ENCODE data around the gene SRPK2. TPM values are rescaled to one million over a fixed set of nuclear protein-coding genes. Genes with fewer than 3 reads are reported as not detected.
A peak's percentile ranks its signal among the peaks of the same experiment; 100 is the strongest.
"Not testable (repeated sequence)": the region's sequence is repeated elsewhere in the genome, so short reads cannot be mapped to it uniquely, and the experiment has no call there.

SRPK2 gene
- total RNA-seq, 1 experiment from 2014 or later, result 69.7 TPM

GRCh38 chr7:105205592-105206237, 183.0 kb downstream of the SRPK2 start:
- H3K4me1 ChIP-seq, result peaks cover 16% of the 10 kb centered on the region
- no peaks in the 10 kb centered on the region for H3K27me3 ChIP-seq
- H3K27ac ChIP-seq, result no peak overlapping the region
- H3K36me3 ChIP-seq, result no peaks in the 10 kb centered on the region
- H3K4me3 ChIP-seq, result no peak overlapping the region
- no peak for DNase-seq
- no peaks in the 10 kb centered on the region for H3K9me3 ChIP-seq (replicated peaks)

- H3K4me3 ChIP-seq, result no peak overlapping the region
- H3K36me3 ChIP-seq, result no peaks in the 10 kb centered on the region; the same call in 1 of the 2 replicates
- H3K27ac ChIP-seq, result no peak overlapping the region
- H3K4me1 ChIP-seq, result peaks cover 16% of the 10 kb centered on the region
- no peak for DNase-seq
- H3K9me3 ChIP-seq (replicated peaks), result no peaks in the 10 kb centered on the region
- no peaks in the 10 kb centered on the region for H3K27me3 ChIP-seq
Observed at GRCh38 chr7:105204953-105205352, 183.8 kb downstream of the SRPK2 start.

- Histone ChIP-seq H3K9me3 (replicated peaks) (no peaks in the 10 kb centered on the region), H3K27ac (no peak overlapping the region)
Observed at GRCh38 chr7:105204520-105204919, 184.2 kb downstream of the SRPK2 start.

GRCh38 chr7:105202616-105203015, 186.1 kb downstream of the SRPK2 start:
- peak in 1 of 2 experiments; percentile 45 for DNase-seq
- H3K27me3 ChIP-seq, result no peaks in the 10 kb centered on the region
- peak overlapping the region; percentile 0; the same call in 1 of the 2 replicates for H3K27ac ChIP-seq
- no peak overlapping the region for H3K4me3 ChIP-seq
- H3K9me3 ChIP-seq (replicated peaks), result no peaks in the 10 kb centered on the region
- no peaks in the 10 kb centered on the region; the same call in 1 of the 2 replicates for H3K36me3 ChIP-seq
- peaks cover 22% of the 10 kb centered on the region for H3K4me1 ChIP-seq

More at GRCh38 chr7:105204520-105204919, 184.2 kb downstream of the SRPK2 start:
- Histone ChIP-seq H3K4me1 (peaks cover 15% of the 10 kb centered on the region), H3K27me3 (no peaks in the 10 kb centered on the region), H3K36me3 (no peaks in the 10 kb centered on the region; the same call in 1 of the 2 replicates), H3K4me3 (no peak overlapping the region)
- no peak for DNase-seq

- H3K36me3 ChIP-seq, result no peaks in the 10 kb centered on the region; the same call in 1 of the 2 replicates
- H3K4me3 ChIP-seq, result no peak overlapping the region
- H3K27me3 ChIP-seq, result no peaks in the 10 kb centered on the region
- no peak overlapping the region for H3K27ac ChIP-seq
- H3K4me1 ChIP-seq, result peaks cover 22% of the 10 kb centered on the region
- no peak for DNase-seq
- no peaks in the 10 kb centered on the region for H3K9me3 ChIP-seq (replicated peaks)
Observed at GRCh38 chr7:105199386-105199785, 189.3 kb downstream of the SRPK2 start.

GRCh38 chr7:105198223-105198622, 190.5 kb downstream of the SRPK2 start:
- Histone ChIP-seq H3K36me3 (no peaks in the 10 kb centered on the region; the same call in 1 of the 2 replicates), H3K4me3 (no peak overlapping the region), H3K27me3 (no peaks in the 10 kb centered on the region), H3K9me3 (replicated peaks) (no peaks in the 10 kb centered on the region), H3K27ac (no peak overlapping the region), H3K4me1 (peaks cover 21% of the 10 kb centered on the region)
- peak; percentile 40 to 49 for DNase-seq

GRCh38 chr7:105196473-105196872, 192.2 kb downstream of the SRPK2 start:
- no peaks in the 10 kb centered on the region for H3K9me3 ChIP-seq (replicated peaks)
- H3K27ac ChIP-seq, result no peak overlapping the region
- no peaks in the 10 kb centered on the region for H3K27me3 ChIP-seq
- H3K4me3 ChIP-seq, result no peak overlapping the region
- no peaks in the 10 kb centered on the region; the same call in 1 of the 2 replicates for H3K36me3 ChIP-seq
- peaks cover 13% of the 10 kb centered on the region for H3K4me1 ChIP-seq
- no peak for DNase-seq

- H3K9me3 ChIP-seq (replicated peaks), result no peaks in the 10 kb centered on the region
- H3K27me3 ChIP-seq, result no peaks in the 10 kb centered on the region
- no peak for DNase-seq
- no peak overlapping the region for H3K4me3 ChIP-seq
- peaks cover 13% of the 10 kb centered on the region for H3K4me1 ChIP-seq
- H3K36me3 ChIP-seq, result no peaks in the 10 kb centered on the region; the same call in 1 of the 2 replicates
- no peak overlapping the region for H3K27ac ChIP-seq
Observed at GRCh38 chr7:105195891-105196290, 192.8 kb downstream of the SRPK2 start.

- not testable (repeated sequence) for H3K36me3 ChIP-seq, DNase-seq, H3K4me3 ChIP-seq
Observed at GRCh38 chr7:105194959-105195358, 193.8 kb downstream of the SRPK2 start.

GRCh38 chr7:105191331-105191730, 197.4 kb downstream of the SRPK2 start:
- no peak for DNase-seq
- Histone ChIP-seq H3K9me3 (replicated peaks) (no peaks in the 10 kb centered on the region), H3K36me3 (no peaks in the 10 kb centered on the region), H3K4me1 (no peaks in the 10 kb centered on the region), H3K4me3 (no peak overlapping the region), H3K27ac (no peak overlapping the region), H3K27me3 (no peaks in the 10 kb centered on the region)

More at GRCh38 chr7:105194959-105195358, 193.8 kb downstream of the SRPK2 start:
- peaks cover 13% of the 10 kb centered on the region for H3K4me1 ChIP-seq
- H3K27me3 ChIP-seq; H3K9me3 ChIP-seq (replicated peaks); H3K27ac ChIP-seq: not testable (repeated sequence)

- H3K9me3 ChIP-seq (replicated peaks), result no peaks in the 10 kb centered on the region
- no peaks in the 10 kb centered on the region for H3K4me1 ChIP-seq
- H3K27me3 ChIP-seq, result no peaks in the 10 kb centered on the region
- no peak for DNase-seq
- H3K4me3 ChIP-seq, result no peak overlapping the region
- no peak overlapping the region for H3K27ac ChIP-seq
- H3K36me3 ChIP-seq, result no peaks in the 10 kb centered on the region
Observed at GRCh38 chr7:105189859-105190492, 198.7 kb downstream of the SRPK2 start.

- Histone ChIP-seq H3K36me3 (no peaks in the 10 kb centered on the region), H3K9me3 (replicated peaks) (no peaks in the 10 kb centered on the region), H3K27ac (no peak overlapping the region), H3K4me1 (no peaks in the 10 kb centered on the region), H3K27me3 (no peaks in the 10 kb centered on the region), H3K4me3 (no peak overlapping the region)
- no peak for DNase-seq
Observed at GRCh38 chr7:105188201-105188600, 200.5 kb downstream of the SRPK2 start.

GRCh38 chr7:105187302-105188169, 201.2 kb downstream of the SRPK2 start:
- H3K27ac ChIP-seq, result no peak overlapping the region
- H3K36me3 ChIP-seq, result no peaks in the 10 kb centered on the region
- H3K4me3 ChIP-seq, result no peak overlapping the region
- H3K4me1 ChIP-seq, result no peaks in the 10 kb centered on the region
- no peaks in the 10 kb centered on the region for H3K9me3 ChIP-seq (replicated peaks)
- H3K27me3 ChIP-seq, result no peaks in the 10 kb centered on the region
- no peak for DNase-seq

GRCh38 chr7:105185290-105186010, 203.3 kb downstream of the SRPK2 start:
- no peaks in the 10 kb centered on the region for H3K27me3 ChIP-seq
- no peak overlapping the region for H3K4me3 ChIP-seq
- H3K36me3 ChIP-seq, result no peaks in the 10 kb centered on the region
- DNase-seq, result no peak
- H3K9me3 ChIP-seq (replicated peaks), result 0 out of 2 replicates have a peak, but pooled peaks cover 5% of the 10 kb centered on the region
- H3K27ac ChIP-seq, result no peak overlapping the region
- no peaks in the 10 kb centered on the region for H3K4me1 ChIP-seq
